NCI-H1694 (cell line): ENCODE data around the gene AGBL5.
A peak's percentile ranks its signal among the peaks of the same experiment; 100 is the strongest.

Source experiments
- DNase-seq: peaks from one replicate; lab custom pipeline; 2025; lab: John Stamatoyannopoulos, UW

AGBL5 gene

GRCh38 chr2:27078267-27079194 is 27.1 kb downstream of the AGBL5 start, which contains the start of gene EMILIN1:
Gene EMILIN1, plus strand, starts transcription at chr2:27078615. Its CDS starts 451 bp downstream, at chr2:27079066.
- DNase-seq = no peak

- DNase-seq = no peak
These were observed 28.0 kb downstream of the AGBL5 start for GRCh38 chr2:27079233-27080139.

- DNase-seq = no peak
These were observed 28.6 kb downstream of the AGBL5 start for GRCh38 chr2:27080140-27080469.

- DNase-seq = no peak
These were observed 29.1 kb downstream of the AGBL5 start for GRCh38 chr2:27080603-27080936.

GRCh38 chr2:27081984-27082772 is 30.7 kb downstream of the AGBL5 start:
- DNase-seq = no peak

- no peak for DNase-seq
These were observed 31.4 kb downstream of the AGBL5 start for GRCh38 chr2:27082773-27083409.

GRCh38 chr2:27083410-27084296 is 32.2 kb downstream of the AGBL5 start:
- no peak for DNase-seq

- DNase-seq = no peak
These were observed 33.0 kb downstream of the AGBL5 start for GRCh38 chr2:27084297-27085061.

- no peak for DNase-seq
These were observed 33.7 kb downstream of the AGBL5 start for GRCh38 chr2:27085062-27085672.

- no peak for DNase-seq
These were observed 34.2 kb downstream of the AGBL5 start for GRCh38 chr2:27085673-27086089.

GRCh38 chr2:27086090-27086723 is 34.7 kb downstream of the AGBL5 start:
- DNase-seq = peak; percentile 80

GRCh38 chr2:27086724-27087593 is 35.5 kb downstream of the AGBL5 start, which contains the start of gene KHK:
Gene KHK, plus strand, starts transcription at chr2:27086772. Its CDS starts 488 bp downstream, at chr2:27087260.
- no peak for DNase-seq

GRCh38 chr2:27087823-27088410 is 36.4 kb downstream of the AGBL5 start:
- DNase-seq = no peak

GRCh38 chr2:27088634-27089033 is 37.2 kb downstream of the AGBL5 start:
- no peak for DNase-seq

GRCh38 chr2:27089111-27089954 is 37.9 kb downstream of the AGBL5 start:
- no peak for DNase-seq
